Erythroblast (primary cell): ENCODE data around the gene GPR35.

Source experiments
- GATA1 ChIP-seq: IDR thresholded peaks from 2 replicates; pipeline ENCODE4 v1.6.1; 2011; ENCODE audit warnings: low read depth, mild to moderate bottlenecking, control low read depth, low read length, moderate library complexity
- POLR2A ChIP-seq: IDR thresholded peaks from 2 replicates; pipeline ENCODE4 v1.6.1; 2011; ENCODE audit warnings: mild to moderate bottlenecking, low read length

DNA sequence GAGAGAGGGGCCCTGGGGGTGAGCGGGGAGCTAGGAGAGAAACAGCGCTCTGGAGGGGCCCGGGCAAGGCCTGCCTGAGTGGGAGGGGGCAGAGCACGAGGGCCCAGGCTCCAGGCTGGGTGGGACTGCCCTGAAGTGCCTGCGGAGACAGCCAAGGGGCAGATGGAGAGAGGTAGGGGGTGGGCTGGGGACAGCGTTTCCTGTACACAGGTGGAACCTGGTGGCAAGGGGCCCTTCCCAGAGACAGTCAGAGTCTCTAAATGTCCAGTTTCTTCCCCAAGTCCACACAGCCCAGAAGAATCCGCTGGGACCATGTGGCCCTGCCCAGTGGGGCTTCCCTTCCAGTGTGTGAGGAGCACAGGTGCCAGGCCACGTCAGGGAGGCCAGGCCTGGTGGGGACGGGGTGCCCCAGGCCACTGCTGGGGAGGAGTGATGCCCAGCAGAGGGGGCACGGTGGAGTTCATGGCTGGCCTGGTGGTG lies 1.7 kb upstream of the GPR35 start:
- TF ChIP-seq POLR2A: no peak
- TF ChIP-seq GATA1: no peak
